ENCODE results near the gene MVD. TPM values are rescaled to one million over a fixed set of nuclear protein-coding genes. Genes with fewer than 3 reads are reported as not detected.
A peak's percentile ranks its signal among the peaks of the same experiment; 100 is the strongest.

Gene MVD
- total and polyA plus RNA-seq, 2 of the 13 experiments (the other 11 are each of a cell fraction or from before 2014, with no cell fraction given), result 28.1 to 187 TPM

GRCh38 chr16:88686439-88687253 is 23.8 kb upstream of the MVD start, which contains the start of gene SNAI3 (continued):
- TF ChIP-seq MIXL1 (CRISPR knock-in tag; IDR thresholded peaks at IDR 0.05) (0 out of 2 replicates have a peak, but pooled peaks have one; percentile 27), ZFP36L1 (CRISPR knock-in tag; IDR thresholded peaks at IDR 0.05) (peak; percentile 70), MAZ (IDR thresholded peaks at IDR 0.05; ENCODE audit: borderline replicate concordance, low read depth, low read length) (peak; percentile 34; the same call in 1 of the 2 replicates), MAZ (CRISPR knock-in tag; IDR thresholded peaks at IDR 0.05; ENCODE audit: low read depth) (peak; percentile 61; the same call in 1 of the 2 replicates), DMAP1 (CRISPR knock-in tag; IDR thresholded peaks at IDR 0.05) (0 out of 2 replicates have a peak, but pooled peaks have one; percentile 29), KMT2B (CRISPR knock-in tag; IDR thresholded peaks at IDR 0.05) (no peak), ARNTL (CRISPR knock-in tag; IDR thresholded peaks at IDR 0.05) (peak; percentile 14; the same call in 1 of the 2 replicates), GLI4 (CRISPR knock-in tag; IDR thresholded peaks at IDR 0.05; ENCODE audit: borderline replicate concordance) (no peak), ZNF563 (CRISPR knock-in tag; IDR thresholded peaks at IDR 0.05) (peak; percentile 83; the same call in 1 of the 2 replicates), SP2 (CRISPR knock-in tag; IDR thresholded peaks at IDR 0.05) (peak; percentile 67), ZNF556 (CRISPR knock-in tag; IDR thresholded peaks at IDR 0.05; ENCODE audit: borderline replicate concordance) (peak; percentile 93), LCORL (IDR thresholded peaks at IDR 0.05) (no peak), LCORL (CRISPR knock-in tag; IDR thresholded peaks at IDR 0.05) (peak; percentile 73), KDM2A (CRISPR knock-in tag; IDR thresholded peaks at IDR 0.05; ENCODE audit: borderline replicate concordance, low read depth) (peak; percentile 57; the same call in 1 of the 2 replicates), ZSCAN30 (CRISPR knock-in tag; IDR thresholded peaks at IDR 0.05) (no peak), IKZF5 (CRISPR knock-in tag; IDR thresholded peaks at IDR 0.05) (no peak), MEIS2 (CRISPR knock-in tag; IDR thresholded peaks at IDR 0.05) (peak; percentile 64; the same call in 1 of the 2 replicates), ZZZ3 (CRISPR knock-in tag; IDR thresholded peaks at IDR 0.05; ENCODE audit: borderline replicate concordance) (peak; percentile 83), CBFB (CRISPR knock-in tag; IDR thresholded peaks at IDR 0.05) (no peak), ZNF607 (CRISPR knock-in tag; IDR thresholded peaks at IDR 0.05; ENCODE audit: borderline replicate concordance) (peak; percentile 89), SYNCRIP (IDR thresholded peaks at IDR 0.05; ENCODE audit: insufficient read depth, low read depth, low read length) (no peak), ZNF33A (CRISPR knock-in tag; IDR thresholded peaks at IDR 0.05; ENCODE audit: borderline replicate concordance) (no peak)
- TF ChIP-seq, protein P1, sequence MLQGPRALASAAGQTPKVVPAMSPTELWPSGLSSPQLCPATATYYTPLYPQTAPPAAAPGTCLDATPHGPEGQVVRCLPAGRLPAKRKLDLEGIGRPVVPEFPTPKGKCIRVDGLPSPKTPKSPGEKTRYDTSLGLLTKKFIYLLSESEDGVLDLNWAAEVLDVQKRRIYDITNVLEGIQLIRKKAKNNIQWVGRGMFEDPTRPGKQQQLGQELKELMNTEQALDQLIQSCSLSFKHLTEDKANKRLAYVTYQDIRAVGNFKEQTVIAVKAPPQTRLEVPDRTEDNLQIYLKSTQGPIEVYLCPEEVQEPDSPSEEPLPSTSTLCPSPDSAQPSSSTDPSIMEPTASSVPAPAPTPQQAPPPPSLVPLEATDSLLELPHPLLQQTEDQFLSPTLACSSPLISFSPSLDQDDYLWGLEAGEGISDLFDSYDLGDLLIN (CRISPR knock-in tag; IDR thresholded peaks at IDR 0.05; ENCODE audit: borderline replicate concordance), result 0 out of 2 replicates have a peak, but pooled peaks have one; percentile 30
- TF ChIP-seq, protein P2, sequence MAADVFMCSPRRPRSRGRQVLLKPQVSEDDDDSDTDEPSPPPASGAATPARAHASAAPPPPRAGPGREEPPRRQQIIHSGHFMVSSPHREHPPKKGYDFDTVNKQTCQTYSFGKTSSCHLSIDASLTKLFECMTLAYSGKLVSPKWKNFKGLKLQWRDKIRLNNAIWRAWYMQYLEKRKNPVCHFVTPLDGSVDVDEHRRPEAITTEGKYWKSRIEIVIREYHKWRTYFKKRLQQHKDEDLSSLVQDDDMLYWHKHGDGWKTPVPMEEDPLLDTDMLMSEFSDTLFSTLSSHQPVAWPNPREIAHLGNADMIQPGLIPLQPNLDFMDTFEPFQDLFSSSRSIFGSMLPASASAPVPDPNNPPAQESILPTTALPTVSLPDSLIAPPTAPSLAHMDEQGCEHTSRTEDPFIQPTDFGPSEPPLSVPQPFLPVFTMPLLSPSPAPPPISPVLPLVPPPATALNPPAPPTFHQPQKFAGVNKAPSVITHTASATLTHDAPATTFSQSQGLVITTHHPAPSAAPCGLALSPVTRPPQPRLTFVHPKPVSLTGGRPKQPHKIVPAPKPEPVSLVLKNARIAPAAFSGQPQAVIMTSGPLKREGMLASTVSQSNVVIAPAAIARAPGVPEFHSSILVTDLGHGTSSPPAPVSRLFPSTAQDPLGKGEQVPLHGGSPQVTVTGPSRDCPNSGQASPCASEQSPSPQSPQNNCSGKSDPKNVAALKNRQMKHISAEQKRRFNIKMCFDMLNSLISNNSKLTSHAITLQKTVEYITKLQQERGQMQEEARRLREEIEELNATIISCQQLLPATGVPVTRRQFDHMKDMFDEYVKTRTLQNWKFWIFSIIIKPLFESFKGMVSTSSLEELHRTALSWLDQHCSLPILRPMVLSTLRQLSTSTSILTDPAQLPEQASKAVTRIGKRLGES (CRISPR knock-in tag; IDR thresholded peaks at IDR 0.05; ENCODE audit: borderline replicate concordance), result no peak
- TF ChIP-seq, protein P3, sequence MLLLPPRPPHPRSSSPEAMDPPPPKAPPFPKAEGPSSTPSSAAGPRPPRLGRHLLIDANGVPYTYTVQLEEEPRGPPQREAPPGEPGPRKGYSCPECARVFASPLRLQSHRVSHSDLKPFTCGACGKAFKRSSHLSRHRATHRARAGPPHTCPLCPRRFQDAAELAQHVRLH (CRISPR knock-in tag; IDR thresholded peaks at IDR 0.05; ENCODE audit: borderline replicate concordance, low read depth), result peak; percentile 20; the same call in 1 of the 2 replicates

Measured in HepG2 (cell line).